ENCODE measurements around the gene KDM4B.

Gene KDM4B

GRCh38 chr19:5091018-5091683 is 122.2 kb downstream of the KDM4B start:
- no peak for DNase-seq (ENCODE audit: low read depth)

GRCh38 chr19:5091684-5092480 is 123.0 kb downstream of the KDM4B start:
- no peak for DNase-seq (ENCODE audit: low read depth)

GRCh38 chr19:5092481-5092843 is 123.5 kb downstream of the KDM4B start:
- no peak for DNase-seq (ENCODE audit: low read depth)

GRCh38 chr19:5093297-5093928 is 124.5 kb downstream of the KDM4B start:
- DNase-seq (ENCODE audit: low read depth): no peak

GRCh38 chr19:5093948-5094718 is 125.2 kb downstream of the KDM4B start:
- no peak for DNase-seq (ENCODE audit: low read depth)

- no peak for DNase-seq (ENCODE audit: low read depth)
These were observed 126.1 kb downstream of the KDM4B start for GRCh38 chr19:5094768-5095567.

- no peak for DNase-seq (ENCODE audit: low read depth)
These were observed 126.6 kb downstream of the KDM4B start for GRCh38 chr19:5095568-5095850.

- no peak for DNase-seq (ENCODE audit: low read depth)
These were observed 127.6 kb downstream of the KDM4B start for GRCh38 chr19:5096536-5096935.

- DNase-seq (ENCODE audit: low read depth): no peak
These were observed 128.5 kb downstream of the KDM4B start for GRCh38 chr19:5097331-5097930.

GRCh38 chr19:5097959-5098623 is 129.2 kb downstream of the KDM4B start:
- DNase-seq (ENCODE audit: low read depth): no peak

GRCh38 chr19:5098646-5099045 is 129.7 kb downstream of the KDM4B start:
- no peak for DNase-seq (ENCODE audit: low read depth)

GRCh38 chr19:5099701-5100221 is 130.8 kb downstream of the KDM4B start:
- DNase-seq (ENCODE audit: low read depth): no peak

GRCh38 chr19:5101871-5102270 is 133.0 kb downstream of the KDM4B start:
- no peak for DNase-seq (ENCODE audit: low read depth)

- no peak for DNase-seq (ENCODE audit: low read depth)
These were observed 133.6 kb downstream of the KDM4B start for GRCh38 chr19:5102520-5102919.

- no peak for DNase-seq (ENCODE audit: low read depth)
These were observed 134.3 kb downstream of the KDM4B start for GRCh38 chr19:5103061-5103701.

GRCh38 chr19:5103812-5104410 is 135.0 kb downstream of the KDM4B start:
- DNase-seq (ENCODE audit: low read depth): no peak

- no peak for DNase-seq (ENCODE audit: low read depth)
These were observed 136.0 kb downstream of the KDM4B start for GRCh38 chr19:5104871-5105351.

- DNase-seq (ENCODE audit: low read depth): no peak
These were observed 137.3 kb downstream of the KDM4B start for GRCh38 chr19:5106191-5106726.

- DNase-seq (ENCODE audit: low read depth): no peak
These were observed 138.1 kb downstream of the KDM4B start for GRCh38 chr19:5106971-5107370.
